Measurements from ENCODE around the gene KIF5A.

KIF5A gene

DNA sequence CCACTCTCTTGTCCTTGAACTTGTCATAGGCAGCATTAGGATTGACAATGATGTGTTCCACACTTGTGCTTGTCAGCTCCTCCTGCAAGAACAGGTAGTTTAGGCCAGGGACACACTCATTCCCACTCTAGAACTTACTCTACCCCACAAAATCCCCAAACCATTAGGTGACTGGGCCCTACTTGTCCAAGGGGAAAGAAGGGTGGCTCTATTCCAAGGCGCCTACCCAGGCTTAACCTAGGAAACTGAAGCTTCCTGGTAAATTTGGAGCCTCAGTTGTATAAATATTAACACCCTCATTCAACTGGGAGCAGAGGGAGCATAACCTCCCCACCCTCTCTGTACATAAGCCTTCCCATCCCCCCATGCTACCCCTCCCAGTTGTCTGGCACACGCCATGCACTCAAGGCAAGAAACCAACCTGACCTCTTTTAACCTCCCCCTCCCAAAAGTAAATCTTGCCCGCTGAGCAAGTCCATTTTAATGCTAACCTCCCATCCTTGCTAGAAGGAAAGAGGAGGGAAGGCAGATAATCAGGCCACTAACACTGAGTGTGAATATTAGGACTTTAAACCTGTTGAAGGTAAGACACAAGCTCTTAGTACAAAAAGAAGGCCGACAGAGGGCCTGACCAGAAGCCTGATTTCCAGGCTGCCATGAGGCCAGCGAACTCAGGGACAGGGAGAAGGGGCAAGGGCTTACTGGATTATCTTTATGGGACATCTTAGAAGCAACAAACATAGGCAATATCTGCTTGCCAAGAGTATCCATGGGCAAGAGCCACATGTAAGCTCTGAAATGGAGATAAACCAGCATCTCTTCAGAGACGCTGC is 13.9 kb upstream of the KIF5A start:
- no peak for DNase-seq

GRCh38 chr12:57536597-57536942 is 13.3 kb upstream of the KIF5A start:
- DNase-seq, result no peak

DNA sequence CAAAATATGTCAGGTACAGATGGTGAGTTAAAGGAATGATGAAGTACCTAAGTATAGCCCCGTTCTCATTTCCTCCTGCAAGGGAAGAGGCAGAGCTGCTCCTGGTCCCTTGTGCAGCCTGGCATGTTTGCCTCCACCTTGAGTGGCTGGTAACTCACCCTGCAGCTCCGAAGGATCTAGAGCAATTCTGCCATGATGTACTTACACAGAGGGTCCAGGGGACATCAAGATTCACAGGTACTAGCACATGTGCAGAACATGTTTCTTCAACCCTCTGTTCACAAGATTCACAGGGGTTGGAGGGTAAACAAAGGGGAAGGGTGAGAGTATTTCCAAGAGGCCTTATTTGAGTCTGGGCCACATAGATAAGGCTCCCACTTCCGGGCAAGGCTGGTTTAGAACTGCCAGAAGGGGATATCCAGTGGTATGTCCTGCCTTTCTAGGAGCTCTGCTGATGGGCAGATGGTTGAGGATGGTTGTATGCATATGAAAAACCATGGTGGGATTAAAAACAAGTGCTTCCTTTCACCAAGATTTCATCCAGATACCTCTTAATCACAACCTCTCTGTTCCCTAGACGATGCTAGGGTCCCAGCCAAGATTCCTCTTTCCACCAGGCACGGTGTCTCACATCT is 10.6 kb upstream of the KIF5A start:
- no peak for DNase-seq

- DNase-seq, result no peak
Observed at GRCh38 chr12:57541001-57541400, 8.8 kb upstream of the KIF5A start.

DNA sequence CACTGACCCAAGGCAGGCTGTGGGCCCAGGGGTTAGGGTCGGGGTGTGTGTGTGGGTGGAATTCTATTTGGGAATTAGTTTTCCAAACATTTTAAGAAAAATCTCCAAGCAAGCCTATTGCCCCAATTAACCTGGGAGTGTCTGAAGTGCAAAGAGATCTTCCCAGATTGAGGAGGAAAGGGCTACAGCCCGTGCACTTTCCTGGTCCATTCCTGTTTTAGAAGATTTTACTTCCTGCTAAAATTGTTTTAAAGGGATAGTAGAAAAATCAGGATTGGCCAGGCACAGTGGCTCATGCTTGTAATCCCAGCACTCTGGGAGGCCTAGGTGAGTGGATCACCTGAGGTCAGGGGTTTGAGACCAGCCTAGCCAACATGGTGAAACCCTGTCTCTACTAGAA is 8.1 kb upstream of the KIF5A start:
- no peak for DNase-seq

DNA sequence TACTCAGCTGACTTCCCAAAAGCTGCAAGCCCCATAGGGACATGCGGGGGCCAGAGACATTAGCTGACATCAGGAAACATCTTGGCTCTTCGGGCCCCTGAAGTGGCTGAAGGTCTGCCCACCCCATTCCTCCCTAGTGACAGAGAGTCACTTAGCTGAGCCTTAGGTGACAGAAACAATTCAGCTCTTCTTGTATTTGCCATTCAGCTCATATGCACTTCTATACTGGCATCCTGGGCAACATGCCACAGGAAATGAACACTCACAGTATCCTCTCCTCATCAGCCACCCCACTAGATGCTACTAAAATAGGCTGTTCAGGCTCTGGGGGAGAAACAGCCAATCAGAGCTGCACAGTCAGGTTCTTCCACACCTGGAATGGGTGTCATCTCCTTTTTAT is 6.3 kb upstream of the KIF5A start:
- DNase-seq, result no peak

GRCh38 chr12:57545809-57546437 is 3.9 kb upstream of the KIF5A start:
- DNase-seq, result peak; percentile 23

DNA sequence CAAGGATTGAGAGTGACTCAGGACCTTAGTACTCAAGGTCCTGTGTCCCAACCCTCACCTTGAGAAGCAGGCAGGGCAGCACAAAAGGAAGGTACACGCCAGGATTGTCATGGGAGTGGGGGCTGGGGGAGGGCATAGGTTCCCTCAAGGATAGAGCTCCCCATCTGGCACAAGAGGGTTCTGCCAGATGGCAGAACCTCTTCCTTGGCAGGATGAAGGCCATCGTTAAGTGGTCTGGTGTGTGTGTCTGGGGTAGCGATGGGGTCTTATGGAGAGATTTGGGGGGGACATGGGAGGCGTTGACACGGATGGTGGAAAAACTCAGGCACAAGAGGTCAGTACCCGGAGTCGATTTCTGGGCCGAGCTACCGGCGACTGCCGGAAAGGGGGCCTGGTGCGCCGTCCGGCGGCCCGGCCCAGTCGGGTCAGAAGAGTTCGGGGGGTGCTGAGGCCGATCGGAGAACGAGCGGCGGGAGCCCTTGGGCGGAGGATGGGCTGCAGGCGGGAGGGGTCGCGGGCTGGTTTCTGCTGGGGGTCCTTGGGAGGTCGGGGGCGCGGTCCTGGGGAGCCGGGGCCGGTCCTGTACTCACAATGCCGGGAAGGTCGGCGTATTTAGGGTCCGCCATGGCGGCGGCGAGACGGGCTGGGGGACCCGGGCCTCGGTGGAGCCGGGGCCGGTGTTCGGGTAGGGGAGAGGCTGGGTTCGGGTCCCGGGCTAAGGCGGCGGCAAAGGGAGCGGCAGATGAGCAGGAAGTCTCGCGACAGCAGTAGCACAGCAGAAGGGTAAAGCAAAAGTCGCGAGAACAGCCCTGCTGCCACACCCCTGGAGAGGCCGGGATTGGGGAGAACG is 3.2 kb upstream of the KIF5A start, which contains the start of gene DCTN2:
TSS of gene DCTN2 (minus strand) at position 755 of the 850 bp plus-strand sequence. CDS start at position 626, 129 bp downstream.
- peak; percentile 98 for DNase-seq

DNA sequence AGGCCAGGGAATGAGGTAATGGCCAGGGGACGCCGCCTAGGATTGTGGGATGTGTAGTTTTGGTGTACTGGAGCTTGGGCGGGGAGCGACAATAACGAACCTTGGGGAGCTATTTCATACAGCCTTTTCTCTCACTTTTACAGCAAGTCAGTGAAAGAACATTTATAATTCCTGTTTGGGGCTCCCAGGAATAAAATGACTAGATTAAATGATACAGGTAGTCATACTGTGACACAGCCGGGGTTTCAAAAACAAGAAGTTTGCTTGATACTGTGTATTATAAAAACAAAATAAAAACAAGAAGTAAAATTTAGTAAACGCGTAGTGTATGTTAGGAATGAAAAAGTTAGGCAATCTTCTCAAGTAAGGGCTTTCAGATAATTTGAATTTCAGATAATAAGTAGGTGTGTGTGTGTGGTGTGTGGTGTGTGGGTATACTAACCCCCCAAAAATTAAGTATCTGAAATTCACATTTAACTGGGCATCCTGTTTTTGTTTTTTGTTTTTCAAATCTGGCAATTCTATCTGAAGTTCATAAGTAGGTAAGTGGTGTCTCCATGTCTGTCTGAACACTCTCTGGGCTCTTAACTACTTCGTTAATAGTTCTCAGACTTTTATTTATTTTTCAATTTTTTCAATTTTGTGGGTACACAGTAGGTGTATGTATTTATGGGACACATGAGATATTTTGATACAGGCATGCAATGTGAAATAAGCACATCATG is 2.4 kb upstream of the KIF5A start:
- no peak for DNase-seq

DNA sequence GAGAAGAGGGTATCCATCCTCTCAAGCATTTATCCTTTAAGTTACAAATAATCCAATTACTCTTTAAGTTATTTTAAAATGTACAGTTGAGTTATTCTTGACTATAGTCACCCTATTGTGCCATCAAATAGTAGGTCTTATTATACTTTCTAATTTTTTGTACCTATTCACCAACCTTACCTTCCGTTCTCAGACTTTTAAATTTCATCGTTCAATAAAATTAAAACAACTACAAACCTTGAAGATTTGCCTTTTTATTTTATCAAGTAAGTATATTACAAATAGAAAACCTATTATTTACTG is 1.9 kb upstream of the KIF5A start:
- no peak for DNase-seq

- DNase-seq, result no peak
Observed at GRCh38 chr12:57548488-57548887, 1.4 kb upstream of the KIF5A start.

GRCh38 chr12:57549203-57549908 is 488 bp upstream of the KIF5A start:
- no peak for DNase-seq

DNA sequence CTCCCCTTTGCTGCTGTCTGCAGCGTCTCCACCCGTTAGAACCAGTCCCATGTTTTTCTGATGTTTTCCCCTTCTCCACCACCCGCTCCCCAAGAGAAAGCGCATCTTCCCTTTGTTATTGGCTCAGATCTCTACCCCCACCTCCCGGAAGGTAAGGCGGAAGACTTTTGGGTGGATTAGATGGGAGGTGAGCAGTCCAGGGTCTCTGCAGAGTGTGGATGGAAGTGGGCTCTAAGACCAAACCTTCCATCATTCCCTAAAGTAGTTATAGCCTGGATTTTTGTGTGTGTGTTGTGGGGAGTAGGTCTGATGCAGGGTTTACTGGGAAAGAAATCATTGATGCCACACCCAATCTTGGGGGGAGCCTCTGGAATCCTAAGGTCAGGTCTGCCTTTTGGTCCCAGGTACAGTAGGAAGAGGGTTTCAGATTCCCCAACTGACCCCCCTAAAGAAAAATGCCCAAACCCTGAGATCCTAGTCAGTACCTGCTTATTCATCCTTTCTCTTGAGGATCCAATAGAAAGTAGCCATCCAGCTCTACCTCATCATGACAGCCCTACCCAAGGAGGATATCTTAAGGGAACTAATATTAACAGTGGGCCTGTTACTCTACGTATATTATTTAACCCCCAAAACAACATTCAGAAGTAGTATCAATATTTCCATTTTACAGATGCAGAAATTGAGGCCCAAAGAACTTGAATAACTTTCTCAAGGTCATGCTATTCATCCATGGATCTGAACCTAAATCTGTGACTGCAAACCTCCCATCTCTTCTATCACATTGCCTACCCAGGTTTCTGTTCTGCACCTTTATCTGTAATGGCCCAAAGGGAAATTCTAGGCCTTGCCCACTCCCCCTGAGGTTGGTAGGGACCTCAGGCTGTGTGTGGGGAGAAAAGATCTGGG is 1.1 kb downstream of the KIF5A start:
- DNase-seq, result no peak

- no peak for DNase-seq
Observed at GRCh38 chr12:57551637-57552305, 1.9 kb downstream of the KIF5A start.

GRCh38 chr12:57552306-57552651 is 2.4 kb downstream of the KIF5A start:
- no peak for DNase-seq

- no peak for DNase-seq
Observed at GRCh38 chr12:57552835-57553313, 3.0 kb downstream of the KIF5A start.

DNA sequence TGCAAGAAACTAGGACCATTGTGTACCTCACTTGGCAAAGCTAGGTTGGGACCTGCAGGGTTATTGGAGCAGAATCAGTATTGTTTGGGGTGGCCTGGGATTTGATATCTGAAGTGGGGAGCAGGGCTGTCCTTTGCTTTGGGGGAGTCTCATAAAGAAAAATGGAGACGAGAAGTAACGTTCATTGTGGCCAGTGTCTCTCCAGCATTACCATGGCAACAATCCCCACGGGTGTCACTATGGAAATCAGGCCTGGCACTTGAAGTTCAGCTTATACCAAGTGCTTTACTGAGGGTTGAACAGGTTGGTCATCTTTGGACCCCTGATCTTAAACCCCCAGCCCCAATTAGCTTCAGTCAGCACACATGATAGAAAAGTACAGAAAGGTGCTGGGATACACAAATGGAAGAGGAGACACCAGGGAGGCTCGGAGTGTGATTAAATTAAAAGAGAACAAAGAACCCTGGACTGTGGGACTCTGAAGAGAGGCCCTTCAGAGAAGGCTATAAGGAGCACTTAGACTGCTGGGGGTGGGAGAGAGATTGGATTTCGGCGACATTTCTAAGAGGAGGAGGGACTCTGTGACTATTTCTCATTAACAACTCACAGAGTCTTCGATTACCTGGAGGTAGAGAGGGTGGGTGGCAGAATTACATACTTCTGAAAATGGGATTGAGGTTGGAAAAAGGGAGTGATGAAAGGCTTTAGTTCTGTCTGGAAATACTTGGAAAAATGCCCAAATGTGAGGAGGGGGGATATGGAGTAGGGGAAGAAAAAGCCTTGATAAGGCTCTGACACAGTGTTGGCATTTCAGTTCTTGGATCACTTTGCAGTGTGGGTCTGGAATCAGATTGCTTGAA is 3.7 kb downstream of the KIF5A start:
- DNase-seq, result no peak

DNA sequence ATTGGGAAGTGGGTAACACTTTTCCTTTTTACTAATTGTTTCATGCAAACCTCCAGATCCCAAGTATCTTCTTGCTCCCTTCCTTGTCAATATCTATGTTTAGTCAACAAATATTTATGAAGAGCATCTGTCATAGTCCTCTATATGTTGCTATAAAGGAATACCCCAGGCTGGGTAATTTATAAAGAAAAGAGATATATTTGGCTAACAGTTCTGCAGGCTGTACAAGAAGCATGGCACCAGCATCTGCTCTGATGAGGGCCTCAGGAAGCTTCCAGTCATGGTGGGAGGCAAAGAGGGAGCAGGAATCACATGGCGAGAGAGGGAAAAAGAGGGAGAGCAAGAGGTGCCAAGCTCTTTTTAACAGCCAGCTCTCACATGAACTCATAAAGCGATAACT is 4.6 kb downstream of the KIF5A start:
- DNase-seq, result no peak

GRCh38 chr12:57554897-57555296 is 5.1 kb downstream of the KIF5A start:
- DNase-seq, result no peak

Data from NCI-H774 (cell line).